NCI-H2171 treated with DMSO at 0.1 percent for 48 hours (cell line): ENCODE data around the gene QPRT.
"Not testable (repeated sequence)": the region's sequence is repeated elsewhere in the genome, so short reads cannot be mapped to it uniquely, and the experiment has no call there.

Experiments used
- DNase-seq: peaks from one replicate; lab custom pipeline; 2025; lab: John Stamatoyannopoulos, UW

Gene QPRT

DNA sequence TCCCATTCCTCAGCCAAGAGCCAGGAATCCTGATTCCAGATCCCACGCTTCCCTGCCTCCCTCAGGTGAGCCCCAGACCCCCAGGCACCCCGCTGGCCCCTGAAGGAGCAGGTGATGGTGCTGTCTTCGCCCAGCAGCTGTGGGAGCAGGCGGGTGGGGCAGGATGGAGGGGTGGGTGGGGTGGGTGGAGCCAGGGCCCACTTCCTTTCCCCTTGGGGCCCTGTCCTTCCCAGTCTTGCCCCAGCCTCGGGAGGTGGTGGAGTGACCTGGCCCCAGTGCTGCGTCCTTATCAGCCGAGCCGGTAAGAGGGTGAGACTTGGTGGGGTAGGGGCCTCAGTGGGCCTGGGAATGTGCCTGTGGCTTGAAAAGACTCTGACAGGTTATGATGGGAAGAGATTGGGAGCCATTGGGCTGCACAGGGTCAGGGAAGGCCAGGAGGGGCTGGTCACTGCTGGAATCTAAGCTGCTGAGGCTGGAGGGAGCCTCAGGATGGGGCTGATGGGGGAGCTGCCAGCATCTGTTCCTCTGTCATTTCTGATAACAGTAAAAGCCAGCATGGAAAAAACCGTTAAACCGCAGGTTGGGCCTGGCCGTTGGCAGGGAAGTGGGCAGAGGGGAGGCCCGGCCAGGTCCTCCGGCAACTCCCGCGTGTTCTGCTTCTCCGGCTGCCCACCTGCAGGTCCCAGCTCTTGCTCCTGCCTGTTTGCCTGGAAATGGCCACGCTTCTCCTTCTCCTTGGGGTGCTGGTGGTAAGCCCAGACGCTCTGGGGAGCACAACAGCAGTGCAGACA is 15.8 kb upstream of the QPRT start, which contains the start of gene SPN:
Gene SPN, plus strand, starts transcription at position 232 of the 791 bp plus-strand sequence. Its CDS starts 482 bp downstream, at position 714.
- no peak for DNase-seq

DNA sequence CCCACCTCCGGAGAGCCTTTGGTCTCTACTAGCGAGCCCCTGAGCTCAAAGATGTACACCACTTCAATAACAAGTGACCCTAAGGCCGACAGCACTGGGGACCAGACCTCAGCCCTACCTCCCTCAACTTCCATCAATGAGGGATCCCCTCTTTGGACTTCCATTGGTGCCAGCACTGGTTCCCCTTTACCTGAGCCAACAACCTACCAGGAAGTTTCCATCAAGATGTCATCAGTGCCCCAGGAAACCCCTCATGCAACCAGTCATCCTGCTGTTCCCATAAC is 15.2 kb upstream of the QPRT start:
- no peak for DNase-seq

- peak; percentile 6 for DNase-seq
Measured at GRCh38 chr16:29664091-29664921, 14.7 kb upstream of the QPRT start.

GRCh38 chr16:29665294-29666077 is 13.5 kb upstream of the QPRT start:
- DNase-seq: no peak

DNA sequence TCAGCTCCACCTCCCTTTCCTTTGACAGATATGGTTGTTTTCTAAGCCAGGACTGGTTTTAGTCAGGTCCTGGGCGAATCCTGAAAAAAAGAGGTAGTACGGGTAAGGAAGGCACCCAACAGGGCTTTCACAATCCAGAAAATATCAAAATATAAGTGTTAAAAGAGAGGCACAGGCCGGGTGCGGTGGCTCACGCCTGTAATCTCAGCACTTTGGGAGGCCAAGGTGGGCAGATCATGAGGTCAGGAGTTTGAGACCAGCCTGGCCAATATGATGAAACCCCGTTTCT is 11.7 kb upstream of the QPRT start:
- DNase-seq: not testable (repeated sequence)

DNA sequence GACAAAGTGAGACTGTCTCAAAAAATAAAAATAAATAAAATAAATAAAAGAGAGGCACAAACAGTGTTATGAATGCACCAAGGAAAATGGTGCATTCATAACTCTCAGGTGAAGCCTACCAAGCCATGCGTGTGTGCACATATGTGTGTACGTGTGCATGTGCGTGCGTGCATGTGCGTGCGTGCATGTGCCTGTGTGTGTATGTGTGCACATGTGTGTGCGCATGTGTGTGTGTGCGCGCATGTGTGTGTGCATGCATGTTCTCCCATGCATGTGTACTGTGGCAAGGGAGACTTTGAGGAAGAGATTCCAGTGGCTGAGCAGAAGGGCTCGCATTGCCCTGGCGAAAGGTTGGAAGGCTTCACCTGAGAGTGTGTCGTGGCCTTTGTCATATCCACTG is 11.2 kb upstream of the QPRT start:
- DNase-seq: no peak

GRCh38 chr16:29668267-29668666 is 10.7 kb upstream of the QPRT start:
- no peak for DNase-seq

- no peak for DNase-seq
Measured at GRCh38 chr16:29673501-29673900, 5.5 kb upstream of the QPRT start.

DNA sequence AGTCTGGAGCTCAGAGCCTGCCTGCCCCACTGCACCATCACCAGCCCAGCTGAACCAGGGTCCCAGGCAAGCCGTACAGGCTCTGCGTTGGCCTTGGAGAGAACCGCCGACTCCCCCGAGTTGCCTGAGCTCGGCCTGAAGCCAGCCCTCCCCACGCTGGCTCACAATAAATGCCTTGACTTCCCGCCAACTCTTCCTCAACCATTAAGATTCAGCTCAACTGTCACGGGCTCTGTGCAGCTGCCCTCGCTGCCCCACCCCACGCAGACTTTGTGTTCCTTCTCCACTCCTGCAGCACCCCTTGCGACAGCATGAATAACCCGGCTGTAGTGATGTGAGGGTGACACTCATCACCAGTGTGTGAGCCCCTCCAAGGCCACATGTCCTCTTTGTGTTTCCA is 4.8 kb upstream of the QPRT start:
- no peak for DNase-seq

DNA sequence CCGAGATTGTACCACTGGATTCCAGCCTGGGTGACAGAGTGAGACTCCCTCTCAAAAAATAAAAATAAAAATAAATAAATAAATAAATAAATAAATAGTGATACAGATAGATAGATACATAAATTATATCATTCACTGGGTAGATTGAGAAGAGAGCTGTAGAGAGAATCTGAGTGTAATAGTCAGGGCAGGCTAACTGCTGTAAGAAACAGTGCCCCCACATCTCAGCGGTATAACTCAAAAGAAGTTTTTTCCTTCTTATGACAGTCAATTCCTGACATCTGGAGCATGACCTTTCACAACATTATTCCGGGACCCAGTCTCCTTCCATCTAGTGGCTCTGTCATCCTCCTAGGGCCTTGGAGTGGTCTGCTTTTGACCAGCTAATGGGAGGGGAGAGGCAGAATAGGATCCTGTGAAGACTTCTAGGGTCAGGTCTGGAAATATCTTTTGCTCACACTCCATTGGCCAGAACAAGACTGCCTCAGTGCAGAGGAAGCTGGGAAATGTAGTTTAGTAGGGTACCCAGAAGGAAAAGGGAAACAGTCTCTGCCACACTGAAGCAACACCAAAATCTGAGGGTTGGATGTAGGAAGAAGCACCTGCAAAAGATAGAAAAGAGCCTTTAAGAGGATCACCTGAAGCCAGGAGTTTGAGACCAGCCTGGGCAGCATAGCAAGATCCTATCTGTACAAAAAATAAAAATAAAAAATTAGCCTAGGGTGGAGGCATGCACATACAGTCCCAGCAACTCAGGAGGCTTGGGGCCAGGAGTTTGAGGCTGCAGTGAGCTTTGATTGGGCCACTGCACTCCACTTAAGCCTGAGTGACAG is 3.0 kb upstream of the QPRT start:
- DNase-seq: peak; percentile 30

- no peak for DNase-seq
Measured at GRCh38 chr16:29676989-29677785, 1.8 kb upstream of the QPRT start.

- DNase-seq: no peak
Measured at GRCh38 chr16:29680180-29680598, 1.2 kb downstream of the QPRT start.

DNA sequence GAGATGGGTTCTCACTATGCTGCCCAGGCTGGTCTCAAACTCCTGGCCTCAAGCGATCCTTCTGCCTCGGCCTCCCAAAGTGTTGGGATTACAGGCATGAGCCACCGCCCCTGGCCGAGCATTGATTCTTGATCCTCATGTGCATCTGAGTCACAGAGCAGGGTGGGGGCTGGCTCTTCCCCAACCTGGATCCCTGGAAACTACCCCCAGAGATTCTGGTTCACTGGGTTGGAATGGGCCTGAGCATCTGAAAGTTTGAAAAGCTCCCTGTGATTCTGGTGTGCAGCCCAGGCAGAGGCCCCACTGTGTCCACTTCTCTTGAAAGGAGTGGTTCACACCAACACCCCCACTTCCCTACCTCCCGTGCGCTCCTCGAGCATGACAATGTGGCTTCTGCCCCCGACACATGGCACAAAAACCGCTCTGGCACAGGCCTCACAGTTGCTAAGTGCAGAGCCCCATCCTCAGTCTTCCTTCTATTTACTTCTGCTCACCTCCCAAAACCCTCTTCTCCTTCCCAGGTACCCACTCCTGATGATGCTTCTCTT is 4.6 kb downstream of the QPRT start:
- no peak for DNase-seq

DNA sequence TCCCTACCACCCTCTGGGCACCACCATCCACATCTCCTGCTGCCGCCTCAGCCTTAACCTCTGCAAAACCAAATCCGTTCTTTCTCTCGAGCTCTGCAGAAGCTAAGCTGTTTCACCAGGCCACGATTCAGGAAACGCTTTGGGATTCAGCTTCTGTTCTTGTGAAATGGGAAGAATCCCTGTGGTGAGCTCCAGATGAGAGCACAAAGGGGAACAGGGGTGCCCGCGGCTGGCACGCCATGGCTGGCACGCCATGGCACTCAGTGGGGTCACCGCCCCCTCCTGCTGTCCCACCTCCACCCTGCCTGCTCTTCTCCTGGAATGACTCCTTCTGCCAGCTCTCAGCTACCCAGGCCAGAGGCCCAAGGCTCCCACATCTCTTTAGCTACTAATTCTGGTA is 5.7 kb downstream of the QPRT start:
- DNase-seq: no peak

DNA sequence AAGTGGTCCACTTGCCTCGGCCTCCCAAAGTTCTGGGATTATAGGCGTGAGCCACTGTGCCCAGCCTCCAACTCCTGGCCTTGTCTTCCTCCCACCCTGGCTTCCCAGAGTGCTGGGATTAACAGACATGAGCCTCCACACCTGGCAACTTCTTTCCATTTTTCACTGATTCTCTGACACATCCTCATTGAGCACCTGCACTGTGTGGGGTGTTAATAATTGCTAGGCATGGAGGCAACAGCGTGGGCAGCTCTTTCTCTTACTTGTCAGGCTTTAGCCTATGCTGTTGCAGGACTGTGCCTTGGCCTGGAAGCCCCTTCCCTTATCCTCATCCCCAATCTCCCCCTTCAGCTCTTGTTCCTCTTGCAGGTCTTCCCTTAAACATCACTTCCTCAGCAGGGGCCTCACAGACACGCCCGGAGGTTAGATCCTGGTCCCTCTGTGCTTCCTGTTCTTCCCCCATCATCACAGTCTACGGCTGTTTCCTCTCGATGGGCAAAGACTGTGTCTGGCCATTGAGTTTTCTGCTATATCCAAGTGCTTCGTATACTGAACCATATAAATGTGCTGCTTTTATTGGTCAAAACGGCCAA is 7.9 kb downstream of the QPRT start:
- no peak for DNase-seq

DNA sequence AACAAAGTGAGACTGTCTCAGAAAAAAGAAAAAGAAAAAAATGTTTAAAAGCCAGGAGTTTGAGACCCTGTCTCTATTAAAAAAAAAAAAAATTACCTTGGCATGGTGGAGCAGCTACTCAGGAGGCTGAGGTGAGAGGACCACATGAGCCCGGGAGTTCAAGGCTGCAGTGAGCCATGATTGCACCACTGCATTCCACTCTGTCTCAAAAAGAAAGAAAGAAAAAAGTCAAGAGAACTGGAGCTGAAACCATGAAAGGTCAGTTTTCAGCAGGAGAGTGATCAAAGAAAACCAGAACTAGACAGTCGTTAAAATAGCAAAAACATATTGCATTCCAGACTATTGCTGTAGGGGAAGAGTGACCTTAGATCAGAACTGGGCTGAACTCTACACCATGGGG is 8.8 kb downstream of the QPRT start:
- no peak for DNase-seq

GRCh38 chr16:29688172-29688571 is 9.2 kb downstream of the QPRT start:
- DNase-seq: no peak

GRCh38 chr16:29689490-29690351 is 10.7 kb downstream of the QPRT start:
- not testable (repeated sequence) for DNase-seq

- DNase-seq: not testable (repeated sequence)
Measured at GRCh38 chr16:29692606-29693005, 13.6 kb downstream of the QPRT start.
